Activated CD4-positive, alpha-beta T cell treated with anti-CD3 and anti-CD28 coated beads, Interleukin-2, amount 10 ng/mL, durations not matched to agents 7 days and 5 days (primary cell): Measurements from ENCODE around the gene NOS1AP. TPM values are rescaled to one million over a fixed set of nuclear protein-coding genes. Genes with fewer than 3 reads are reported as not detected.

ENCODE experiments used
- CTCF ChIA-PET: fragments of 350-600 bp; sonication (Branson Sonifier 250); formaldehyde crosslinking; loops from one replicate; lab custom pipeline; 2021; ENCODE audit warnings: antibody characterized with exemption; lab: Charles Lee
- POLR2A ChIA-PET: fragments of 350-600 bp; sonication (Branson Sonifier 250); formaldehyde crosslinking; loops from one replicate; lab custom pipeline; 2021; ENCODE audit warnings: antibody characterized with exemption; lab: Charles Lee
- DNase-seq: peaks from one replicate; pipeline ENCODE4 v3.0.0-alpha.2; 2020
- H3K27ac Mint-ChIP-seq: one replicate; pipeline ENCODE4 v1.8.0; 2021; ENCODE audit warnings: mild to moderate bottlenecking, moderate library complexity, mixed read lengths
- H3K27me3 Mint-ChIP-seq: one replicate; pipeline ENCODE4 v1.8.0; 2021; ENCODE audit warnings: mixed read lengths
- H3K36me3 Mint-ChIP-seq: one replicate; pipeline ENCODE4 v1.8.0; 2021; ENCODE audit warnings: low read depth, mixed read lengths
- H3K4me1 Mint-ChIP-seq: one replicate; pipeline ENCODE4 v1.8.0; 2021; ENCODE audit warnings: mixed read lengths
- H3K4me3 Mint-ChIP-seq: one replicate; pipeline ENCODE4 v1.8.0; 2021; ENCODE audit warnings: mild to moderate bottlenecking, moderate library complexity, mixed read lengths
- H3K9me3 Mint-ChIP-seq: one replicate; pipeline ENCODE4 v1.8.0; 2021; ENCODE audit warnings: mixed read lengths
- total RNA-seq, 2 experiments: library from RNA; stranded (reverse); gene quantifications; one replicate each; pipeline ENCODE4 v1.2.3, GENCODE V29; 2021

NOS1AP gene
- total RNA-seq, 2 experiments from 2014 or later = 0.06 TPM; not detected in 1

DNA sequence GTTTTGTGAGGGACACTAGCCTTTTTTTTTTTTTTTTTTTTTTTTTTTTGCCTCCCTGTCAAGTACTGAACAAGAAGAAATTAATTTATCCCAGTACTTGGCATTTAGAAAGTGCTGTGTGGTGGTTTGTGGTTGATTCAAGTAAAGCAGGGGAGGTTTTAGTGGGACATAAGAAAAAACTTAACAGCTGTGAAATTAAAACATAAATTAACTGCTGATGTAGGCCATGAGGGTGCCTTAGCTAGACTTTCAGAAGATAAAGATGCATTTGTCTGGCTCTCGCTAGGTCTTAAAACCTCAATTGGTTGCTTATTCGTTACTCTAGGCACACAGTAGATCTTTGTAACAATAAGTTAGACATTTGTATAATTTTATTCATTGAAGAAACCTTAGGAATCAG is 254.9 kb downstream of the NOS1AP start:
- CTCF ChIA-PET = no interaction called here
- Mint-ChIP-seq H3K9me3 (no peaks in the 10 kb centered on the region), H3K4me1 (no peaks in the 10 kb centered on the region), H3K4me3 (no peak overlapping the region), H3K27ac (no peak overlapping the region), H3K36me3 (no peaks in the 10 kb centered on the region), H3K27me3 (peaks cover 20% of the 10 kb centered on the region)
- DNase-seq = no peak
- POLR2A ChIA-PET = no interaction called here

DNA sequence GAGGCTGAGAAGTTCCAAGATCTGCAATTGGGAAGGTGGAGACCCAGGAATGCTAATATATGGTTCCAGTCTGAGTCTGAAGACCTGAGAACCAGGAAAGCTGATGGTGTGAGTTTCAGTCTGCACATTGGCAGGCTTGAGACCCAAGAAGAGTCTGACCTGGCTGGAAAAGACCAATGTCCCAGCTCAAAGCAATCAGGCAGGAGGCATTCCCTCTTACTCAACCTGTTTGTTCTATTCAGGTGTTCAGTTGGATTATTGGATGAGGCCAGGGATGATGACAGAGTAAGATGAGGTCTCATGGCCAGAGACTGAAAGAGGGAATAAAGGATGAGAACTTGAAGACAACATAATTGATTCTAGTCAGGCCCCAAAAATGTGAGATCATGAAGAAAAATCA is 257.1 kb downstream of the NOS1AP start:
- Mint-ChIP-seq H3K27ac (no peak overlapping the region), H3K9me3 (no peaks in the 10 kb centered on the region), H3K4me3 (no peak overlapping the region), H3K4me1 (no peaks in the 10 kb centered on the region), H3K36me3 (no peaks in the 10 kb centered on the region), H3K27me3 (peaks cover 20% of the 10 kb centered on the region)
- POLR2A ChIA-PET = no interaction called here
- DNase-seq = no peak
- CTCF ChIA-PET = no interaction called here

DNA sequence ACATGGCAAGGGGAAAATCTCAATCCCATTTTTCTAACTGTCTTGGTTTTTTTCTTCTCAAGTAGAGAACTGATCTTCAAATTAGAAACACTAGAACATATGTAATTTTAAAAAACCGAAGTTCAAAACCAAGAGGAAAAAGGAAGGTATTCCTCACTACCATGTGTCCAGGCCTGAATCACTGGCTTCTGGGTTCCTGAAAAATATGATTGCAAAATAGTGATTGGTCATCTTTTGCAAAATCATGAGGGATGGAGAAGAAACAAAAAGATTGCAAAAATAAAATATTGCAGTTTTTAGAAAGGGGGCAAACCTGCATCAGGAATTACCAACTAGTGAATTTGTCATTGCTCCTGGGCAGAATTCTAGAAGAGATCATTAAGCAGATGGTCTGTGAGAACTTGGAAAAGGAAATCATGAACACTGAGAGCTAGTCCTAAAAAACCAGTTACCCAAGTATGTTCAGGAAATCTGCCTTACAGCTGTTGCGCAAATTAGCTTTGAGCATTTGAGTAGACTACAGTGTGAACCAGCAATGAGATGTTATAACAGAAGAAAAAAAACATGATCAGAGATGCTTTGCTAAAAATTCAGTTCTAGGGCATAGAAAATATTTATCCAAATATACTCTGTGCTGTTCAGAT is 257.8 kb downstream of the NOS1AP start:
- Mint-ChIP-seq H3K27me3 (peaks cover 20% of the 10 kb centered on the region), H3K4me3 (no peak overlapping the region), H3K4me1 (no peaks in the 10 kb centered on the region), H3K27ac (no peak overlapping the region), H3K9me3 (no peaks in the 10 kb centered on the region), H3K36me3 (no peaks in the 10 kb centered on the region)
- no peak for DNase-seq
- ChIA-PET CTCF (no interaction called here), POLR2A (no interaction called here)

DNA sequence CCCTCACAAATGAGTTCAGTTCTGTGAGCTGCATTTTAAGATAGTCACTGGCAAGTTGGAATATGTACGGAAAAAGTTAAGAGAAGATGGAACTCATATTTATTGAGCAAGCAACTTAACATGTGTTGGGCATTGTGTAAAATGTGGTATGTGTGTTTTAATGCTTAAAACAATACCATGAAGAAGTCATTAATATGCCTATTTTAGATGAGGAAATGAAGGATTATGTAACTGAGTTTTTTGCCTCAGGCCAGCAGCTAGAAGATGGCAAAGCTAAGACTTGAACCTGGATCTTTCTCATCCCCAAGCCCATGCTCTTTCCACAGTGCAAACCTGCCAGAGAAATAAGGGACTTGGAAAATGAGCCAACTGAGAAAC is 258.3 kb downstream of the NOS1AP start:
- ChIA-PET POLR2A (no interaction called here), CTCF (no interaction called here)
- DNase-seq = no peak
- no peak overlapping the region for H3K4me3 Mint-ChIP-seq
- H3K9me3 Mint-ChIP-seq = no peaks in the 10 kb centered on the region
- no peaks in the 10 kb centered on the region for H3K4me1 Mint-ChIP-seq
- H3K27me3 Mint-ChIP-seq = peaks cover 18% of the 10 kb centered on the region
- no peaks in the 10 kb centered on the region for H3K36me3 Mint-ChIP-seq
- H3K27ac Mint-ChIP-seq = no peak overlapping the region

DNA sequence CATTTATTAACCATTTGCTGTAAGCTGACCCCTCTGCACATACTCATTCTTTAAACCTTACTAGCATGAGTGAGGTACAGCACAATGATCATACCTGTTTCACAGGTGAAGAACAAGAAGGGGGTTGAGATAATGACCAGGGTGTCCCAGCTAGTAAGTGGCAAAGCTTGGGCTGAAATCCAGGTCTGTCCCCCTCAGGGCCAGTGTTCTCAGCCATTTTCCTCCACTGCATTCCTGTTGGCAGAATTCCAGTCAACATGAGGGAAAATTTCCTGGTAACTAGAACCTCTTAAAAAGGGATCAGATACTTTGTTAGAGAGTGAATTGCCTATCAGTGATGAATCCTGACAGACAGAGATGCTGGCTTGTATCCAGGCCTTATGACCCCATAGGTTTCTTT is 259.0 kb downstream of the NOS1AP start:
- POLR2A ChIA-PET = no interaction called here

DNA sequence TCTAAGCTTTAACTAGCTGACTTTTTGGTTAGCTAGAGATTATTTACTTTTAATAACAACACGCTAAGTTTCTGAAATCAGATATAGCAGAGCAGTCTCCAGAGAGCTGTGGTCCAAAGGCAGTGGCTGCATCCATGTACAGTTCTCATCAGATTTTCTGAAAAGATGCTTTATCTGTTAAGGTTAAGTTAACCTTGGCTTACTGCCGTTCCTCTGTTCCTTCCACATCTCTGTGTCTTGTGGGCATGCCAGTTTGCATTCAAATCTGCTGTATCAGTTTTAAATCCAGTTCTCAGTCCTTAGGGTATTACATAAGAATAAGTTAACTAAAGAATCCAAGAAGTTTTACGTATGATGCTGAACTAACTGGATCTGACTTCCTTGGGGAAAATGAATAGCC is 260.3 kb downstream of the NOS1AP start:
- Mint-ChIP-seq H3K4me1 (no peaks in the 10 kb centered on the region), H3K27me3 (peaks cover 14% of the 10 kb centered on the region), H3K36me3 (no peaks in the 10 kb centered on the region), H3K9me3 (no peaks in the 10 kb centered on the region), H3K4me3 (no peak overlapping the region), H3K27ac (no peak overlapping the region)
- ChIA-PET POLR2A (no interaction called here), CTCF (no interaction called here)
- no peak for DNase-seq

More for the DNA sequence above, 259.0 kb downstream of the NOS1AP start:
- Mint-ChIP-seq H3K4me1 (no peaks in the 10 kb centered on the region), H3K36me3 (no peaks in the 10 kb centered on the region), H3K27me3 (peaks cover 12% of the 10 kb centered on the region), H3K9me3 (no peaks in the 10 kb centered on the region), H3K27ac (no peak overlapping the region), H3K4me3 (no peak overlapping the region)
- CTCF ChIA-PET = no interaction called here
- no peak for DNase-seq

DNA sequence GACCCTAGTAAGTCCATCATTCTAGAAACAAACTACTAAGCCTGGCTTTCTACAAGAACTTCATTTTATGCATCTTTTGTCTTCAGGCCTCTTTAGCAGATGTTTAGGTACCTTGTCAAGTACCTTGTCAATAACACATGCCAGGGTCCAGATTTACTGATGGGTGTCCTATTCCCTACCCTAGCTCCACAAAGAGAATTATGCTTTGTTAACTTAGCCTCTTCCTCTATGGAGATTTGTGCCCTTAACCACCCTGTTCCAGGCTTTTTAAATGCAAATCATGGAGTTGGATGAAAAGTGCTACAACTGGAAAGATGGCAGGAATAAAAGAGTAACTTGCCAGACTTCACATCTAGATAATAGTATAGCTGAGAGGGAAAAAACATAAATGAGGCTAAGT is 264.5 kb downstream of the NOS1AP start:
- CTCF ChIA-PET = interaction anchor here (0.8 kb wide), 1 partner anchor 38 kb away, joined by 3 read pairs; no protein-coding TSS in a partner anchor
- H3K4me3 Mint-ChIP-seq = no peak overlapping the region
- no peaks in the 10 kb centered on the region for H3K36me3 Mint-ChIP-seq
- peaks cover 13% of the 10 kb centered on the region for H3K27me3 Mint-ChIP-seq
- no peak for DNase-seq
- no peaks in the 10 kb centered on the region for H3K4me1 Mint-ChIP-seq
- no peaks in the 10 kb centered on the region for H3K9me3 Mint-ChIP-seq
- POLR2A ChIA-PET = no interaction called here
- H3K27ac Mint-ChIP-seq = no peak overlapping the region

DNA sequence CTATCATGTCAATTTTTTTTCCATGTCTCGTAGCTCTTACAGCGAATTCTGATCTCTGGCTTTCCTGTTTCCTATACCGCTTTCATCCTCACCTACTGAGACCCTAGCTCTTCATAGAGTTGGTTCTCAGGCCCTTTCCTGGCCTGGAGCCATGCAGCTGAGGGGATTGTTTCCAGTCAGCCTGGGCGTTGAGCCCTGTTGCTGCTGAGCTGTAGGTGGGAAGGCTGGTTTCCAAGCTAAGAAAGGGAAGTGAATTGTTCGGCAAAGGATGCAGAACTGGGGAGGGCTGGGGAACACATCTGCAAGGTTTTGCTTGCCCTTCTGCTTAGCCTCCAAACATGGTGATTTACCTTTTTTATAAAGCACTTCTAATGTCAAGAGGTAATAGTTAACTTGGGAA is 265.6 kb downstream of the NOS1AP start:
- no peaks in the 10 kb centered on the region for H3K4me1 Mint-ChIP-seq
- H3K9me3 Mint-ChIP-seq = no peaks in the 10 kb centered on the region
- no peaks in the 10 kb centered on the region for H3K36me3 Mint-ChIP-seq
- no peak overlapping the region for H3K27ac Mint-ChIP-seq
- H3K4me3 Mint-ChIP-seq = no peak overlapping the region
- ChIA-PET POLR2A (no interaction called here), CTCF (no interaction called here)
- DNase-seq = no peak
- peaks cover 13% of the 10 kb centered on the region for H3K27me3 Mint-ChIP-seq

DNA sequence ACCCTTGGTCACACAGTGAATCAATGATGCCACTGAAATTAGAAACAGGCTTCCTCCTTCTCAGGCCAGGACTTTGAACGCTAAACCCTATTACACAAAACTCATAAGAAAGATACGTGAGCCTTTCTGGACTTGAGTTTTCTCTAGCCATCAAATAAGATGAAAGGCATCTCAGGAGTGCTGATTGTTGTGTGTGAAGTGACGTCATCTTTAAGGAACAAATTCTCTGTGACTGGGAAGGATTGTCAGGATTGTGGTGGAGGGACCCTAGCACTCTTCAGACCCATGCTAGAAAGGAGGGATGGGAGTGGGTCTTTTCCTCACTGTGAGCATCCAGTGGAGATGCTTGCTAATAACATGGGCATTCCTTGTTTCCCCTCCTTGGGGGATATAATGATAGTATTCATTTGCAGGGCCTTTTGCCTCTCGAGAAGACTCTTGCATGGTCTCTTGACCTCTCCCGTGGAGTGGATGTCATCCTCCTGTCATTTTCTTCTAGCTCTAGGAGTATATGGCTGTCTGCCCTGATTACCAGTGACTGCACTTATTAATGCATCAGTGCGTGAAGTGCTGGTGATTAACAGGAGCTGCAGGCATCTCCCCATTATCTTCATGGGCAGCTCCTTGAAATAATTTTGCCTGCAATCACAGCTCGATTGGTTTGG is 267.3 kb downstream of the NOS1AP start:
- H3K36me3 Mint-ChIP-seq = no peaks in the 10 kb centered on the region
- H3K4me1 Mint-ChIP-seq = no peaks in the 10 kb centered on the region
- no peak overlapping the region for H3K4me3 Mint-ChIP-seq
- CTCF ChIA-PET = interaction anchor here (0.6 to 1.8 kb wide), 3 partner anchors 8 to 544 kb away, joined by 3 to 4 read pairs (median 3); no protein-coding TSS in a partner anchor
- peaks cover 15% of the 10 kb centered on the region for H3K27me3 Mint-ChIP-seq
- no peak overlapping the region for H3K27ac Mint-ChIP-seq
- H3K9me3 Mint-ChIP-seq = no peaks in the 10 kb centered on the region
- no peak for DNase-seq
- POLR2A ChIA-PET = no interaction called here

DNA sequence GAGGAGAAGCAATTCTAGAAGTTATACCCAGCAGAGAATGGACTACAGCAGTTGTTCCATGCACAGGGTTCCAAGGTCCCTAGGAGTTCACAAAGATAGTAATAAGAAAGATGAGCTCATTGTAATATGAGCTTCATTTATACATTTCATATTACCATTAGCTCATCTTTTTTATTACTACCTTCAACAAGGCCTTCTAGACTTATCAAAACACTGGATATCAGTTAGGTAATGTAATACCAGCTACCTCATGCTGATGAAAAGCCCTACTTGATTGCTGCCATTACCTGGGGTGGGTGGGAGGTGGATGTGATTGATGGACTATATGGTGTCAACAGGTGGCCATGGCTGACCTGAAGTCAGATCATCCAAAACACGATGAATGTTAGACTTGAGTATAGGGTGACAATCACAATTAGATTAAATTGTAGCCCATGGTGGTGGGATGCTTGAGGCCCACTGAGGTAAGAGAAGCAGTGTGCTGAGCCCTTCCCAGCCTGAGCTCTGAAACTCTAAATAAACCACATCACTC is 273.0 kb downstream of the NOS1AP start:
- DNase-seq = no peak
- Mint-ChIP-seq H3K4me1 (no peaks in the 10 kb centered on the region), H3K4me3 (no peak overlapping the region), H3K27ac (no peak overlapping the region), H3K36me3 (no peaks in the 10 kb centered on the region), H3K9me3 (no peaks in the 10 kb centered on the region), H3K27me3 (peaks cover 10% of the 10 kb centered on the region)
- ChIA-PET CTCF (interaction anchor here (0.5 to 0.6 kb wide), 2 partner anchors 53 to 115 kb away, joined by 3 read pairs; no protein-coding TSS in a partner anchor), POLR2A (no interaction called here)

DNA sequence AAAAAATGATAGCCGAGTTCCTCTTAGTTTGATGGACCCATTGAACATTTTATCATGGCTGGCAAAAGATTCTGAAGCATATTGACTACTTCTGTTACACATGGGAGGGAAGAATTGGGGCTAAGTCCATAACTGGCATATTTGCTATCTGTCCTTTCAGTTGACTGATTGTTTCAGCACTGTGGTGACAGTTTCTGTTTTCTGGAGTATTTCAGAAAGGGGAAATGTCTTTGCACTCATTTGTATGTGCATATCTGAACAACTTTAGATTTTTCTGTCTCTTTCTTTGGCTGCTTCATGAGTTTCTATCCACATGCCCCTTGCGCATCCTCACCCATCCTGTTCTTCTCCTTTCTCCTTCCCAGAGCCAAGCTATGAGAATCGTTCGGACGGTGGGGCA is 274.0 kb downstream of the NOS1AP start:
- no peaks in the 10 kb centered on the region for H3K9me3 Mint-ChIP-seq
- peaks cover 6% of the 10 kb centered on the region for H3K27me3 Mint-ChIP-seq
- no peak for DNase-seq
- no peak overlapping the region for H3K27ac Mint-ChIP-seq
- no peak overlapping the region for H3K4me3 Mint-ChIP-seq
- CTCF ChIA-PET = no interaction called here
- no peaks in the 10 kb centered on the region for H3K4me1 Mint-ChIP-seq
- POLR2A ChIA-PET = no interaction called here
- H3K36me3 Mint-ChIP-seq = no peaks in the 10 kb centered on the region

DNA sequence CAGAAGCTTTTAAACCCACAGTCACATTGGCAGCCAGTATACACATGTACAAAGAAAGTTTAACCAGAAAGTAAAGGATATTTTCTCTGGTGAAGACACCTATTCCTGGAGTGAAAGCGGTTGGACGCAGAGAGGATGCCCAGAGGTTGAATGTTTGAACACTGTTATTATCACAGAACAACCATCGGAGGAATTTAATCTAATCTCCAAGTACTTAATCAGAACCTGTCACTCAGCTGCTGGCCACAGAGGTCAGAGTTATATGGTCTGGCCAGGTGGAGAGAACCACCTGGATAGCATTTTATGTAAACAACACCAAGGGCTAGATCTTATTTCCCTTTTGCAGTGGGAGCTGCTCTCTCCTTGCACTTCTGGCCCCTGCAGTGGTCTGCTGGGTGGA is 277.8 kb downstream of the NOS1AP start:
- Mint-ChIP-seq H3K9me3 (no peaks in the 10 kb centered on the region), H3K36me3 (no peaks in the 10 kb centered on the region), H3K4me3 (no peak overlapping the region), H3K27ac (no peak overlapping the region), H3K4me1 (no peaks in the 10 kb centered on the region), H3K27me3 (peaks cover 7% of the 10 kb centered on the region)
- CTCF ChIA-PET = interaction anchor here (1.0 to 1.4 kb wide), 2 partner anchors 9 to 943 kb away, joined by 3 to 4 read pairs; no protein-coding TSS in a partner anchor
- POLR2A ChIA-PET = no interaction called here
- no peak for DNase-seq

DNA sequence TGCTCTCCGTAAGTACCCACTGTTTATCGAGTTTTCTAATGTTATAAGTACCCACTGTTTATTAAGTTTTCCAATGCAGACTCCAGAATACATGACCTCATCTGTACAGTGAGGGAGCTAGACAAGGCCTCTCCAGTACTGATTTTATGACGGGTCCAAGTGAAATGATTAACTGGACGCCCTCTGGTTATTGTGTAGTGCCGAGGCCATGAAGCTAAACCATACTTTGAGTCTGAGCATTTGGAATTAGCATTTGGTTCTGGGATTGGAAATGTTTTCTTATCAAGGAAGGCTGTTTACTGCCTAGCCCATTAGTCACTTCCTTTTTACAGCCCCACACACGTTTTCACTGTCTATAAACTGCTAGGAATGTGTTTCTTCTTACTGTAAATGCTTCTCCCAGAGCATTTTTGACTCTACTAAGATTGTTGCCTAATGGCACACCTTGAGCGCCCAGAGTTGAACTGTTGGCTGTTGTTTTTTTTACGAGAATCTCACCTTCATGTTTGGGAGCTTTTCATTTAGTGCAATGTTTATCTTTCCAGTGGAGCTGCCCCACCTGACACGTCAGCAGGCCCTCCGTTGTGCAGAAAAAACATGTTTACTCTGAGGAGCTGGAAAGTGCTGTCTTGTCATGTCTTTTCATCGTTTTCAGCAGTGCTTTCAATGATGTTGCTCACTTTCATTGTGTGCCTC is 280.3 kb downstream of the NOS1AP start:
- H3K27me3 Mint-ChIP-seq = peaks cover 7% of the 10 kb centered on the region
- H3K27ac Mint-ChIP-seq = no peak overlapping the region
- DNase-seq = no peak
- no peaks in the 10 kb centered on the region for H3K36me3 Mint-ChIP-seq
- no peaks in the 10 kb centered on the region for H3K4me1 Mint-ChIP-seq
- ChIA-PET POLR2A (no interaction called here), CTCF (no interaction called here)
- H3K9me3 Mint-ChIP-seq = no peaks in the 10 kb centered on the region
- H3K4me3 Mint-ChIP-seq = no peak overlapping the region
